Measurements from ENCODE around the gene TMEM52. TPM values are rescaled to one million over a fixed set of nuclear protein-coding genes. Genes with fewer than 3 reads are reported as not detected.

Gene TMEM52
- total RNA-seq, 4 donors from 2014 or later, result 1.4 to 6.3 (median 4.2) TPM; not detected in 1

- H3K36me3 ChIP-seq, result no peaks in the 10 kb centered on the region
- H3K4me3 ChIP-seq, result no peak overlapping the region
- H3K27me3 ChIP-seq, result peaks cover 0 to 2% (median under 1%) of the 10 kb centered on the region in 4 donors
- TF ChIP-seq POLR2AphosphoS5 (IDR thresholded peaks at IDR 0.05) (no peak), CTCF (IDR thresholded peaks at IDR 0.05) (no peak), EP300 (IDR thresholded peaks at IDR 0.05) (no peak), POLR2A (IDR thresholded peaks at IDR 0.05; ENCODE audit: low read depth) (no peak)
- H3K27ac ChIP-seq (replicated peaks in 1 of 4), result no peak overlapping the region
- WGBS, result 90% methylated on average over 13 of the region's 13 CpGs
- peaks cover 9 to 11% (median 10%) of the 10 kb centered on the region in 4 donors for H3K4me1 ChIP-seq
- intact Hi-C loops (cut with DNase I), result no loop called here
- H3K9me3 ChIP-seq, result no peaks in the 10 kb centered on the region
- DNase-seq (ENCODE audit: extremely low spot score), result no peak
Measured at GRCh38 chr1:1901641-1902294, 17.3 kb downstream of the TMEM52 start.

- intact Hi-C loops (cut with DNase I), result no loop called here
- DNase-seq (ENCODE audit: extremely low spot score), result no peak
- WGBS, result 79% methylated on average over 10 of the region's 14 CpGs
- Histone ChIP-seq H3K27ac (replicated peaks in 1 of 4) (no peak overlapping the region), H3K4me3 (no peak overlapping the region), H3K9me3 (no peaks in the 10 kb centered on the region), H3K36me3 (no peaks in the 10 kb centered on the region), H3K27me3 (peaks cover 0 to 9% (median 4%) of the 10 kb centered on the region in 4 donors), H3K4me1 (peaks cover 3 to 4% (median 3%) of the 10 kb centered on the region in 4 donors)
- TF ChIP-seq EP300 (IDR thresholded peaks at IDR 0.05) (no peak), POLR2AphosphoS5 (IDR thresholded peaks at IDR 0.05) (no peak), POLR2A (IDR thresholded peaks at IDR 0.05; ENCODE audit: low read depth) (no peak), CTCF (IDR thresholded peaks at IDR 0.05) (no peak)
Measured at GRCh38 chr1:1900883-1901640, 18.0 kb downstream of the TMEM52 start.

GRCh38 chr1:1899967-1900327 is 19.1 kb downstream of the TMEM52 start:
- Histone ChIP-seq H3K4me1 (peaks cover 4 to 6% (median 5%) of the 10 kb centered on the region in 4 donors), H3K27ac (replicated peaks in 1 of 4) (no peak overlapping the region), H3K27me3 (peaks cover 0 to 19% (median 8%) of the 10 kb centered on the region in 4 donors), H3K36me3 (no peaks in the 10 kb centered on the region), H3K9me3 (no peaks in the 10 kb centered on the region), H3K4me3 (no peak overlapping the region)
- DNase-seq (ENCODE audit: extremely low spot score), result no peak
- intact Hi-C loops (cut with DNase I), result no loop called here
- WGBS, result 84% methylated on average over 9 of the region's 9 CpGs
- TF ChIP-seq EP300 (IDR thresholded peaks at IDR 0.05) (no peak), POLR2A (IDR thresholded peaks at IDR 0.05; ENCODE audit: low read depth) (no peak)

- DNase-seq (ENCODE audit: extremely low spot score), result no peak
- intact Hi-C loops (cut with DNase I), result no loop called here
- Histone ChIP-seq H3K27ac (replicated peaks in 1 of 4) (no peak overlapping the region), H3K4me3 (no peak overlapping the region), H3K36me3 (no peaks in the 10 kb centered on the region), H3K9me3 (no peaks in the 10 kb centered on the region), H3K4me1 (peaks cover 9 to 11% (median 10%) of the 10 kb centered on the region in 4 donors), H3K27me3 (peaks cover 0 to 22% (median 9%) of the 10 kb centered on the region in 4 donors)
- 37% methylated on average over 4 of the region's 16 CpGs for WGBS
- TF ChIP-seq POLR2AphosphoS5 (IDR thresholded peaks at IDR 0.05) (no peak), EP300 (IDR thresholded peaks at IDR 0.05) (no peak), POLR2A (IDR thresholded peaks at IDR 0.05; ENCODE audit: low read depth) (no peak), CTCF (IDR thresholded peaks at IDR 0.05) (no peak)
Measured at GRCh38 chr1:1899266-1899966, 19.7 kb downstream of the TMEM52 start.
